Measurements from ENCODE around the gene HLA-DQA2. TPM values are rescaled to one million over a fixed set of nuclear protein-coding genes. Genes with fewer than 3 reads are reported as not detected.
"Not testable (repeated sequence)": the region's sequence is repeated elsewhere in the genome, so short reads cannot be mapped to it uniquely, and the experiment has no call there.

Gene HLA-DQA2
- polyA plus RNA-seq, 2 of the 4 experiments (the other 2 are of a cell fraction) = not detected

DNA sequence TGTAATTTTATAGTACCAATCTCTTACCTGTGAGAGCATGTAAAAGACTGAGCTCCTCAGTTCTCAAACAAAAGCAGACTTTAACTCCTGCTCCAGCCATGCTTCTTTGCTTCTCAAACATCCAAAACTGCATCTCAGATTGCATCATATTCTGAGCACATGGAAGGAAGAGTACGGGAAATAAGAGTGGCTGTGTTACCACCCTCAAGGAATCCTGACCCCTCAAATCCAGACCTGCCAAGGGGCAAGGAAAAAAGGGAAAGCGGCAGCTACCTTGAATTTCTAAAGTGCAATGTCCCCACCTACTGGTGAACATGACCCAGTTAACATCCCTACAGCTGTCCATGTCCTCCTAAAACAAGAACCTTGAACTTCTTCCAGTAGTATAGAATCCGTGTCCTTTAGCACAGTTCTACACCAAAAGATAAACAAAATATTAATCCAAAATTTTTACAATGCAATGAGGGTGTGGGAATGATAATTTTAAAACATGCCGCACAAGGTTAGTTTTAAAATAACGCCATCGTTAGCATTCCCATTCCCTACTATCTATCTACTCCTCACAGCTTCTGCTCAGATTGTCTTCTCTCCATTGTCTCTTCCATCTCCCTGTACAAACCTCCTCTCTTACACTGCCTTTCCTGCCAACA is 40.7 kb upstream of the HLA-DQA2 start:
- ChIA-PET POLR2A (no interaction called here), CTCF (interaction anchor here (0.6 to 2.7 kb wide), 24 partner anchors 9 to 466 kb away, joined by 3 to 22 read pairs (median 4); no protein-coding TSS in a partner anchor)
- Histone ChIP-seq H3K9me3 (no peaks in the 10 kb centered on the region), H3K4me3 (no peak overlapping the region), H3K4me1 (no peaks in the 10 kb centered on the region), H3K4me2 (no peak overlapping the region), H3K27ac (no peak overlapping the region)
- 2% methylated on average over 6 of the region's 6 CpGs for WGBS (ENCODE audit: missing lambda C conversion rate)
- DNase-seq (ENCODE audit: low read depth in 1 of 2, low spot score in 1 of 2) = peak; percentile 19 to 58
- FAIRE-seq = no peak
- TF ChIP-seq RNF2 (IDR thresholded peaks at IDR 0.05; ENCODE audit: borderline replicate concordance, low read depth) = no peak
- TF ChIP-seq HDAC2 (IDR thresholded peaks at IDR 0.05) = no peak
- peak; percentile 74 to 75 for TF ChIP-seq RAD21 (conservative IDR thresholded peaks at IDR 0.05 in 1 of 2, IDR thresholded peaks at IDR 0.05 in 1 of 2)
- TF ChIP-seq, protein P1, sequence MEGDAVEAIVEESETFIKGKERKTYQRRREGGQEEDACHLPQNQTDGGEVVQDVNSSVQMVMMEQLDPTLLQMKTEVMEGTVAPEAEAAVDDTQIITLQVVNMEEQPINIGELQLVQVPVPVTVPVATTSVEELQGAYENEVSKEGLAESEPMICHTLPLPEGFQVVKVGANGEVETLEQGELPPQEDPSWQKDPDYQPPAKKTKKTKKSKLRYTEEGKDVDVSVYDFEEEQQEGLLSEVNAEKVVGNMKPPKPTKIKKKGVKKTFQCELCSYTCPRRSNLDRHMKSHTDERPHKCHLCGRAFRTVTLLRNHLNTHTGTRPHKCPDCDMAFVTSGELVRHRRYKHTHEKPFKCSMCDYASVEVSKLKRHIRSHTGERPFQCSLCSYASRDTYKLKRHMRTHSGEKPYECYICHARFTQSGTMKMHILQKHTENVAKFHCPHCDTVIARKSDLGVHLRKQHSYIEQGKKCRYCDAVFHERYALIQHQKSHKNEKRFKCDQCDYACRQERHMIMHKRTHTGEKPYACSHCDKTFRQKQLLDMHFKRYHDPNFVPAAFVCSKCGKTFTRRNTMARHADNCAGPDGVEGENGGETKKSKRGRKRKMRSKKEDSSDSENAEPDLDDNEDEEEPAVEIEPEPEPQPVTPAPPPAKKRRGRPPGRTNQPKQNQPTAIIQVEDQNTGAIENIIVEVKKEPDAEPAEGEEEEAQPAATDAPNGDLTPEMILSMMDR (IDR thresholded peaks at IDR 0.05) = peak; percentile 76
- TF ChIP-seq SMC3 (IDR thresholded peaks at IDR 0.05) = peak; percentile 71
- ATAC-seq = peak; percentile 73 to 86; a peak in 5 of 6 replicates

DNA sequence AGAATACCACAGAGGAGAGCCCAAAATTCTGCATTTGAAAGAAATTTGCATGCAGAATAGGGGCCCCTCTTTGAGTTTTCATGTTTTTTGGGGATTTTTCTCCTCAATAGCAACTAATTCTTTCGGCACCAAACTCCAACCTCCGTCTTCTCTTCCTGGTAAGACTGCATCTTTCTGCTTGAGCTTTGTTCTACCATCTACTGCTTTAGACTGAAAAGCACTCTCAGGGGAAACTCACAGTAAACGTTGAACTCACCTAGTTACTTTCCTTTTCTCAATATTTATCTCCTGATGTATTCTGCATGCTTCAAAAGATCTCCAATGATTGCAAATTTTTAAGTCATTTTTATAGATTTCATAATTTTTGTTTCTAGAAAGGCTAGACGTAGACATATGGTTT is 37.8 kb upstream of the HLA-DQA2 start:
- Histone ChIP-seq H3K27ac (no peak overlapping the region), H3K4me3 (no peak overlapping the region), H3K4me1 (no peaks in the 10 kb centered on the region), H3K9me3 (no peaks in the 10 kb centered on the region), H3K4me2 (no peak overlapping the region)
- ATAC-seq (no peak), FAIRE-seq (no peak), DNase-seq (ENCODE audit: low read depth in 1 of 2, low spot score in 1 of 2) (no peak)
- CTCF ChIA-PET = interaction anchor here (0.5 to 2.9 kb wide), 5 partner anchors 82 to 462 kb away, joined by 3 to 12 read pairs (median 3); partner anchors contain the start of gene TAP2
- no peak for TF ChIP-seq HOXB13 (CRISPR knock-in tag; IDR thresholded peaks at IDR 0.05; ENCODE audit: low read depth)
- TF ChIP-seq MAFK (IDR thresholded peaks at IDR 0.05; ENCODE audit: partially characterized antibody) = no peak
- no peak for TF ChIP-seq ZSCAN20 (CRISPR knock-in tag; IDR thresholded peaks at IDR 0.05)
- TF ChIP-seq, protein P2, sequence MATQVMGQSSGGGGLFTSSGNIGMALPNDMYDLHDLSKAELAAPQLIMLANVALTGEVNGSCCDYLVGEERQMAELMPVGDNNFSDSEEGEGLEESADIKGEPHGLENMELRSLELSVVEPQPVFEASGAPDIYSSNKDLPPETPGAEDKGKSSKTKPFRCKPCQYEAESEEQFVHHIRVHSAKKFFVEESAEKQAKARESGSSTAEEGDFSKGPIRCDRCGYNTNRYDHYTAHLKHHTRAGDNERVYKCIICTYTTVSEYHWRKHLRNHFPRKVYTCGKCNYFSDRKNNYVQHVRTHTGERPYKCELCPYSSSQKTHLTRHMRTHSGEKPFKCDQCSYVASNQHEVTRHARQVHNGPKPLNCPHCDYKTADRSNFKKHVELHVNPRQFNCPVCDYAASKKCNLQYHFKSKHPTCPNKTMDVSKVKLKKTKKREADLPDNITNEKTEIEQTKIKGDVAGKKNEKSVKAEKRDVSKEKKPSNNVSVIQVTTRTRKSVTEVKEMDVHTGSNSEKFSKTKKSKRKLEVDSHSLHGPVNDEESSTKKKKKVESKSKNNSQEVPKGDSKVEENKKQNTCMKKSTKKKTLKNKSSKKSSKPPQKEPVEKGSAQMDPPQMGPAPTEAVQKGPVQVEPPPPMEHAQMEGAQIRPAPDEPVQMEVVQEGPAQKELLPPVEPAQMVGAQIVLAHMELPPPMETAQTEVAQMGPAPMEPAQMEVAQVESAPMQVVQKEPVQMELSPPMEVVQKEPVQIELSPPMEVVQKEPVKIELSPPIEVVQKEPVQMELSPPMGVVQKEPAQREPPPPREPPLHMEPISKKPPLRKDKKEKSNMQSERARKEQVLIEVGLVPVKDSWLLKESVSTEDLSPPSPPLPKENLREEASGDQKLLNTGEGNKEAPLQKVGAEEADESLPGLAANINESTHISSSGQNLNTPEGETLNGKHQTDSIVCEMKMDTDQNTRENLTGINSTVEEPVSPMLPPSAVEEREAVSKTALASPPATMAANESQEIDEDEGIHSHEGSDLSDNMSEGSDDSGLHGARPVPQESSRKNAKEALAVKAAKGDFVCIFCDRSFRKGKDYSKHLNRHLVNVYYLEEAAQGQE (IDR thresholded peaks at IDR 0.05) = no peak
- TF ChIP-seq CHD2 (IDR thresholded peaks at IDR 0.05; ENCODE audit: low read length, partially characterized antibody) = no peak
- TF ChIP-seq RCOR1 (IDR thresholded peaks at IDR 0.05; ENCODE audit: low read depth, low read length) = no peak
- TF ChIP-seq TFCP2L1 (CRISPR knock-in tag; IDR thresholded peaks at IDR 0.05) = no peak
- no peak for TF ChIP-seq JUN (IDR thresholded peaks at IDR 0.05)
- TF ChIP-seq ESRRA (IDR thresholded peaks at IDR 0.05; ENCODE audit: borderline replicate concordance, low read length) = no peak
- no peak for TF ChIP-seq BHLHE40 (IDR thresholded peaks at IDR 0.05; ENCODE audit: low read depth, low read length)
- no peak for TF ChIP-seq NPAS2 (CRISPR knock-in tag; IDR thresholded peaks at IDR 0.05; ENCODE audit: borderline replicate concordance)
- no peak for TF ChIP-seq KDM5A (IDR thresholded peaks at IDR 0.05)
- no peak for TF ChIP-seq JUNB (IDR thresholded peaks at IDR 0.05)
- no peak for TF ChIP-seq SREBF2 (IDR thresholded peaks at IDR 0.05)
- no peak for TF ChIP-seq HOXA7 (CRISPR knock-in tag; IDR thresholded peaks at IDR 0.05)
- 13% methylated on average over 4 of the region's 4 CpGs for WGBS (ENCODE audit: missing lambda C conversion rate)
- POLR2A ChIA-PET = no interaction called here

DNA sequence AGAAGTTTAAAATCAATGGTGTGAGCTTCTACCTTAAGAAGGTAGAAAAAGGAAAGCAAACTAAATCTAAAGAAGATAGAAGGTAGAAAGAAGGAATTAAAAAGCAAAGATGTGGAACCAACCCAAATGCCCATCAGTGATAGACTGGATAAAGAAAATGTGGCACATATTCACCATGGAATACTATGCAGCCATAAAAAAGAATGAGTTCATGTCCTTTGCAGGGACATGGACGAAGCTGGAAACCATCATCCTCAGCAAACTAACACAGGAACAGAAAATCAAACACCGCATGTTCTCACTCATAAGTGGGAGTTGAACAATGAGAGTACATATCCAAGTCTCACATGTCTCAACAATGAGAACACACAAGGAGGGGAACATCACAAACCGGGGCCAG is 36.0 kb upstream of the HLA-DQA2 start:
- FAIRE-seq, POLR2A ChIA-PET: not testable (repeated sequence)

More for the DNA sequence above, 36.0 kb upstream of the HLA-DQA2 start:
- H3K4me2 ChIP-seq; H3K4me1 ChIP-seq; H3K27ac ChIP-seq; H3K9me3 ChIP-seq; CTCF ChIA-PET; DNase-seq (ENCODE audit: low read depth in 1 of 2, low spot score in 1 of 2); ATAC-seq; H3K4me3 ChIP-seq: not testable (repeated sequence)
- WGBS (ENCODE audit: missing lambda C conversion rate) = 17% methylated on average over 3 of the region's 3 CpGs

All from A549 (cell line).